SK-N-SH (cell line): ENCODE measurements around the gene SLC50A1. TPM values are rescaled to one million over a fixed set of nuclear protein-coding genes. Genes with fewer than 3 reads are reported as not detected.
"Not testable (repeated sequence)": the region's sequence is repeated elsewhere in the genome, so short reads cannot be mapped to it uniquely, and the experiment has no call there.

Source experiments
- CTCF ChIA-PET: fragments of 300-600, 350-600 bp; formaldehyde crosslinking; extraction: SDS; loops from one replicate; lab custom pipeline; 2021; lab: Yijun Ruan, JAX
- POLR2A ChIA-PET: fragments of 350-600 bp; sonication (Branson Sonifier 250); formaldehyde crosslinking; extraction: SDS; loops from one replicate; lab custom pipeline; 2020; ENCODE audit warnings: antibody characterized with exemption, inconsistent platforms; lab: Yijun Ruan, JAX
- DNase-seq: peaks from one replicate; pipeline ENCODE4 v3.0.0; 2012
- H2AFZ ChIP-seq: fragments of 200-600 bp; sonication (generic); 2 replicates; pipeline ENCODE4 v1.8.1; 2016; ENCODE audit warnings: antibody characterized with exemption, mild to moderate bottlenecking, low read depth
- H3F3A ChIP-seq: fragments of 200-600 bp; sonication (generic); replicated peaks from 2 replicates; pipeline ENCODE3; 2016; ENCODE audit warnings: antibody characterized with exemption, mild to moderate bottlenecking; ENCODE audit not compliant: insufficient read depth
- H3K27ac ChIP-seq, 2 experiments: fragments of 200-500 bp in 1 of 2; fragments of 200-600 bp in 1 of 2; sonication (Bioruptor generic) in 1 of 2; sonication (generic), shearing (Covaris generic) in 1 of 2; 2 replicates each; pipeline versions ENCODE4 v1.5.1 to v1.6.1; 2014 to 2016; ENCODE audit warnings: low read depth in 2 of 2, inconsistent platforms in 1 of 2, low read length in 1 of 2, mild to moderate bottlenecking in 1 of 2, mixed read lengths in 1 of 2
- H3K27me3 ChIP-seq: fragments of 200-600 bp; sonication (generic), shearing (Covaris generic); 2 replicates; pipeline ENCODE4 v1.6.1; 2016; ENCODE audit warnings: mixed run types; ENCODE audit not compliant: insufficient read depth
- H3K36me3 ChIP-seq, 2 experiments: fragments of 200-500 bp in 1 of 2; fragments of 200-600 bp in 1 of 2; sonication (Bioruptor generic) in 1 of 2; sonication (generic) in 1 of 2; replicated peaks in 1 of 2; 2 replicates each; pipeline versions ENCODE3 to v1.5.1; 2014 to 2016; ENCODE audit warnings: low read length in 1 of 2, mild to moderate bottlenecking in 1 of 2; ENCODE audit not compliant: insufficient read depth in 2 of 2, control insufficient read depth in 1 of 2
- H3K4me1 ChIP-seq, 2 experiments: fragments of 200-500 bp in 1 of 2; fragments of 200-600 bp in 1 of 2; sonication (Bioruptor generic) in 1 of 2; sonication (generic), shearing (Covaris generic) in 1 of 2; 2 replicates each; pipeline versions ENCODE4 v1.5.1 to v1.6.1; 2014 to 2016; ENCODE audit warnings: low read depth in 1 of 2, low read length in 1 of 2, mixed run types in 1 of 2; ENCODE audit not compliant: insufficient read depth in 2 of 2, control insufficient read depth in 1 of 2
- H3K4me2 ChIP-seq: fragments of 200-600 bp; sonication (generic), shearing (Covaris generic); 2 replicates; pipeline ENCODE4 v1.6.1; 2017; ENCODE audit warnings: mixed run types
- H3K4me3 ChIP-seq, 2 experiments: fragments of 200-500 bp in 1 of 2; fragments of 200-600 bp in 1 of 2; sonication (Bioruptor generic) in 1 of 2; sonication (generic), shearing (Covaris generic) in 1 of 2; 2 replicates each; pipeline versions ENCODE4 v1.5.1 to v1.8.1; 2014 to 2016; ENCODE audit warnings: low read depth in 2 of 2, inconsistent platforms in 1 of 2, low read length in 1 of 2, mild to moderate bottlenecking in 1 of 2, mixed read lengths in 1 of 2, moderate library complexity in 1 of 2
- H3K79me2 ChIP-seq: fragments of 200-600 bp; sonication (generic); 2 replicates; pipeline ENCODE4 v1.8.1; 2017; ENCODE audit warnings: mild to moderate bottlenecking; ENCODE audit not compliant: insufficient read depth
- H3K9ac ChIP-seq: fragments of 200-600 bp; sonication (generic); 2 replicates; pipeline ENCODE4 v1.6.1; 2017; ENCODE audit warnings: mixed run types
- H3K9me2 ChIP-seq: fragments of 200-600 bp; sonication (generic); 2 replicates; pipeline ENCODE4 v1.6.1; 2017; ENCODE audit warnings: mixed run types
- H3K9me3 ChIP-seq: fragments of 200-600 bp; sonication (generic); 2 replicates; pipeline ENCODE4 v1.6.1; 2017; ENCODE audit warnings: mixed run types, mild to moderate bottlenecking, moderate library complexity
- H4K20me1 ChIP-seq: fragments of 200-600 bp; sonication (generic); 2 replicates; pipeline ENCODE4 v1.6.1; 2017; ENCODE audit warnings: mild to moderate bottlenecking, mixed run types; ENCODE audit not compliant: insufficient read depth
- EP300 ChIP-seq, 2 experiments: IDR thresholded peaks; 2 replicates each; pipeline versions ENCODE4 v1.4.0 to v1.6.1; 2012; ENCODE audit warnings: borderline replicate concordance in 1 of 2, low read depth in 1 of 2, low read length in 1 of 2
- FOXM1 ChIP-seq: IDR thresholded peaks from 2 replicates; pipeline ENCODE4 v1.4.0; 2012; ENCODE audit warnings: low read depth, mild to moderate bottlenecking
- GABPA ChIP-seq: IDR thresholded peaks from 2 replicates; pipeline ENCODE4 v1.4.0; 2012; ENCODE audit warnings: low read depth, mild to moderate bottlenecking
- SMC3 ChIP-seq: IDR thresholded peaks from 2 replicates; pipeline ENCODE4 v1.6.1; 2012; ENCODE audit warnings: low read depth, low read length, improper control_type of control experiment
- WGBS: methylation state at CpG from one replicate; pipeline ENCODE4 v1.1.6; 2017; ENCODE audit warnings: low lambda C conversion rate; 5-methylcytosine and 5-hydroxymethylcytosine counted together
- polyA plus RNA-seq, 3 experiments: library from polyadenylated mRNA; depleted of rRNA; stranded (reverse); fragments of >200 nt; gene quantifications; 2 replicates each; pipeline ENCODE4 v1.2.3, GENCODE V29; 2012

The SLC50A1 gene
- polyA plus RNA-seq, 1 of the 3 experiments (the other 2 are of a cell fraction): 58.4 TPM

DNA sequence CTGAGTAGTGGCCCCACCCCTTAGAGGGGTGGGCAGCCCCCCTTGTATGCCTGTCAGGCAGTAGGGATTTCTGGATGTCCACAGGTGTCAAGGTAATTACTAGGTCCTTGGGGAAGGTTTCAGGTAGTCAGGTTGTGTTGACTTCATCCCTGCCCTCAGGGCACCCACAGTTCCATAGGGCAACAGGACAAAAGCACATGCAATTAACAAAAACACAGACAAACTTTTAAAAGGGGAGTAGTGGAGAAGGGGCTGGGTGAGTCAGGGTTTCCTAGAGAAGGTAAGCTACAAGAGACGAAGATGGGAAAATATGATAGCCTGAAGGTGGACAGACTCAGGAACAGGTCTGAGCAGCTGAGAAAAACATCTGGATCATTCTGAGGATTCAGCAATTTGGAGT is 23.3 kb downstream of the SLC50A1 start:
- H3K4me3 ChIP-seq: no peak overlapping the region
- H3K27ac ChIP-seq: no peak overlapping the region
- no peaks in the 10 kb centered on the region for H3K79me2 ChIP-seq
- no peaks in the 10 kb centered on the region for H3K9me3 ChIP-seq
- DNase-seq: no peak
- no peaks in the 10 kb centered on the region for H3K27me3 ChIP-seq
- CTCF ChIA-PET: interaction anchor here (0.7 to 1.4 kb wide), 3 partner anchors 9 to 72 kb away, joined by 3 read pairs; no protein-coding TSS in a partner anchor
- H4K20me1 ChIP-seq: no peaks in the 10 kb centered on the region
- no peaks in the 10 kb centered on the region for H3K9me2 ChIP-seq
- no peak overlapping the region for H2AFZ ChIP-seq
- TF ChIP-seq SMC3 (no peak), EP300 (IDR thresholded peaks at IDR 0.05; ENCODE audit: borderline replicate concordance in 1 of 2, low read depth in 1 of 2, low read length in 1 of 2) (no peak), FOXM1 (no peak)
- H3K4me2 ChIP-seq: no peak overlapping the region
- 26% methylated on average over 1 of the region's 1 CpG for WGBS
- no peaks in the 10 kb centered on the region for H3K36me3 ChIP-seq
- no peak overlapping the region for H3K9ac ChIP-seq
- POLR2A ChIA-PET: no interaction called here
- H3F3A ChIP-seq: no peaks in the 10 kb centered on the region
- no peaks in the 10 kb centered on the region for H3K4me1 ChIP-seq

DNA sequence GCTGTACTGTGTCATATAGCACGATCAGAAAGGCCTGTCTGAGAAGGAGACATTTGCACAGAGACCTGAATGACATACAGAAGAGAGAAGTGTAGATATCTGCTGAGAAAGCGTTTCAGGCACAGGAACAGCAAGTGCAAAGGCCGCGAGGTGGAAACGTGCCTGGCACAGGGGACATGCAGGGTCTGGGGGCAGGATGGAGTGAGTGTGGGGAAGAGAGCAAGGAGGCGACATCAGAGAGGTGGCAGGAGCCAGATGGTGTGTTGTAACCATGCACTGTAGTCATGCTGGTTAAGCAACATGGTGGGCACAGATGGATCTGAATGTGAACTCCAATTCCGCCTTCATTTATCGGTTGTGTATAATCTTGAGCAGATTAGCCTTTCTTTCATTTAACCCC is 24.5 kb downstream of the SLC50A1 start:
- ChIA-PET POLR2A (no interaction called here), CTCF (interaction anchor here (1.4 kb wide), 1 partner anchor 14 kb away, joined by 3 read pairs; no protein-coding TSS in a partner anchor)
- WGBS: 67% methylated on average over 8 of the region's 8 CpGs

DNA sequence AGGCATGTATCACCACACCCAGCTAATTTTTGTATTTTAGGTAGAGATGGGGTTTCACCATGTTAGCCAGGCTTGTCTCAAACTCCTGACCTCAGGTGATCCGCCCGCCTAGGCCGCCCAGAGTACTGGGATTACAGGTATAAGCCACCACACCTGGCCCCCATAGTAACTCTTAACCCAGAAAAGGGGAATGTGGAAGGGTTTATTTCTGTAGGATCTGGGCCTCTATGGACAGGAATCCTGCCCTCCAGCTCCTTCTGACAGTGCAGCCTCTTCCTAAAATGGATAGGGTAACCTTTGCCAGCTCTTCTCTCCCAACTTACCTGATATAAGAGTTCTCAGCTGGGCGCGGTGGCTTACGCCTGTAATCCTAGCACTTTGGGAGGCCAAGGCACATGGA is 27.0 kb downstream of the SLC50A1 start:
- POLR2A ChIA-PET, H3K9me2 ChIP-seq, H3K4me1 ChIP-seq, H3K27ac ChIP-seq, H3K9me3 ChIP-seq, H3K27me3 ChIP-seq, DNase-seq, H3K4me3 ChIP-seq, H4K20me1 ChIP-seq, H3K79me2 ChIP-seq, H3K36me3 ChIP-seq, H3K9ac ChIP-seq, H2AFZ ChIP-seq, H3K4me2 ChIP-seq, H3F3A ChIP-seq: not testable (repeated sequence)
- WGBS: 97% methylated on average over 3 of the region's 6 CpGs
- CTCF ChIA-PET: interaction anchor here (1.2 to 14.8 kb wide), 2 partner anchors 10 to 68 kb away, joined by 5 to 496 read pairs; partner anchors contain the start of gene KRTCAP2

More for the DNA sequence above, 24.5 kb downstream of the SLC50A1 start:
- H3K4me2 ChIP-seq: no peak overlapping the region
- TF ChIP-seq GABPA (no peak), FOXM1 (no peak)
- no peaks in the 10 kb centered on the region for H3K27me3 ChIP-seq
- DNase-seq: no peak
- no peaks in the 10 kb centered on the region for H3K79me2 ChIP-seq
- no peaks in the 10 kb centered on the region for H3F3A ChIP-seq
- H3K4me3 ChIP-seq: no peak overlapping the region
- no peak overlapping the region for H3K9ac ChIP-seq
- H3K9me2 ChIP-seq: no peaks in the 10 kb centered on the region
- no peak overlapping the region for H3K27ac ChIP-seq
- H2AFZ ChIP-seq: no peak overlapping the region
- H3K4me1 ChIP-seq: no peaks in the 10 kb centered on the region
- H3K36me3 ChIP-seq: no peaks in the 10 kb centered on the region
- no peaks in the 10 kb centered on the region for H4K20me1 ChIP-seq
- no peaks in the 10 kb centered on the region for H3K9me3 ChIP-seq

DNA sequence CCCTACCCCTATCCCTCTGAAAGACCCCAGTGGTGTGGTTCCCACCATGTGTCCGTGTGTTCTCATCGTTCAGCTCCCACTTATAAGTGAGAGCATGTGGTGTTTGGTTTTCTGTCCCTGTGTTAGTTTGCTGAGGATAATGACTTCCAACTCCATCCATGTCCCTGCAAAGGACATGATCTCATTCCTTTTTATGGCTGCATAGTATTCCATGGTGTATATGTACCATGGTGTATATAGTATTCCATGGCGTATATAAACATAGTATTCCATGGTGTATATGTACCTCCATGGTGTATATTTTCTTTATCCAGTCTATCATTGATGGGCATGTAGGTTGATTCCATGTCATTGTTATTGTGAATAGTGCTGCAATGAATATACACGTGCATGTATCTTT is 28.1 kb downstream of the SLC50A1 start:
- not testable (repeated sequence) for H3K4me1 ChIP-seq, H3K27ac ChIP-seq, H3K27me3 ChIP-seq, H2AFZ ChIP-seq, H3K9ac ChIP-seq, H4K20me1 ChIP-seq, H3K4me2 ChIP-seq, H3K9me2 ChIP-seq, H3K79me2 ChIP-seq, H3K36me3 ChIP-seq, H3K9me3 ChIP-seq, DNase-seq, H3K4me3 ChIP-seq
- peaks cover 12% of the 10 kb centered on the region for H3F3A ChIP-seq
- ChIA-PET CTCF (interaction anchor here (1.2 to 14.8 kb wide), 2 partner anchors 69 to 78 kb away, joined by 4 to 496 read pairs; no protein-coding TSS in a partner anchor), POLR2A (interaction anchor here (0.6 kb wide), 1 partner anchor 17 kb away, joined by 3 read pairs; no protein-coding TSS in a partner anchor)
- 97% methylated on average over 4 of the region's 4 CpGs for WGBS

DNA sequence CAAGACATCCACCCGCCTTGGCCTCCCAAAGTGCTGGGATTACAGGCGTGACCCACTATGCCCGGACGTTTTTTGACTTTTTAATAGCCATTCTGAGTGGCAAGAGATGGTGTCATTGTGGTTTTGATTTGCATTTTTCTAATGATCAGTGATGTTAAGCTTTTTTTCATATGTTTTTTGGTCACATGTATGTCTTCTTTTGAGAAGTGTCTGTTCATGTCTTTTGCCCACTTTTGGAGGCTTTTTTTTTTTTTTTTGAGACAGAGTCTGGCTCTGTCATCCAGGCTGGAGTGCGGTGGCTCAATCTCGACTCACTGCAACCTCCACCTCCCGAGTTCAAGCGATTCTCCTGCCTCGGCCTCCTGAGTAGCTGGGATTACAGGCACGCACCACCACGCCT is 29.0 kb downstream of the SLC50A1 start:
- CTCF ChIA-PET: interaction anchor here (0.6 to 14.8 kb wide), 4 partner anchors 8 to 101 kb away, joined by 3 to 496 read pairs (median 4); partner anchors contain the start of genes EFNA4 and KRTCAP2
- H3K27ac ChIP-seq, H3K9ac ChIP-seq, H4K20me1 ChIP-seq, H3K36me3 ChIP-seq, H3K9me3 ChIP-seq, H3K4me3 ChIP-seq, H3K4me1 ChIP-seq, DNase-seq, H2AFZ ChIP-seq, H3K4me2 ChIP-seq, H3K79me2 ChIP-seq, POLR2A ChIA-PET, H3K27me3 ChIP-seq, H3K9me2 ChIP-seq: not testable (repeated sequence)
- H3F3A ChIP-seq: peaks cover 21% of the 10 kb centered on the region
- WGBS: 81% methylated on average over 11 of the region's 11 CpGs
